Sigmoid colon (tissue), 7 donors: Measurements from ENCODE around the gene SMTNL2. TPM values are rescaled to one million over a fixed set of nuclear protein-coding genes. Genes with fewer than 3 reads are reported as not detected.

Source experiments
- DNase-seq: peaks from one replicate; pipeline ENCODE4 v3.0.0-alpha.2; 2019
- H3K27ac ChIP-seq, 4 donors: fragments of 200-600 bp; sonication (generic); one replicate each; pipeline ENCODE4 v1.5.1; 2016 to 2019; ENCODE audit warnings: mild to moderate bottlenecking in 1 of 4
- H3K27me3 ChIP-seq, 3 donors: fragments of 200-600 bp; sonication (generic); one replicate each; pipeline ENCODE4 v1.5.1; 2019; ENCODE audit warnings: mild to moderate bottlenecking in 1 of 3
- H3K36me3 ChIP-seq, 4 donors: fragments of 200-600 bp; sonication (generic); one replicate each; pipeline ENCODE4 v1.5.1; 2016 to 2019
- H3K4me1 ChIP-seq, 4 donors: fragments of 200-600 bp; sonication (generic); one replicate each; pipeline ENCODE4 v1.5.1; 2017 to 2019
- H3K4me3 ChIP-seq, 4 donors: fragments of 200-600 bp; sonication (generic); one replicate each; pipeline ENCODE4 v1.5.1; 2017 to 2019; ENCODE audit warnings: mild to moderate bottlenecking in 2 of 4, moderate library complexity in 1 of 4
- H3K9me3 ChIP-seq, 4 donors: fragments of 200-600 bp in 3 of 4; sonication (generic) in 3 of 4; one replicate each; pipeline versions ENCODE4 v1.5.1 to v1.6.1; 2013 to 2019
- EP300 ChIP-seq, 4 donors: sonication (generic); formaldehyde crosslinking; IDR thresholded peaks; one replicate each; pipeline ENCODE4 v1.6.1; 2017; ENCODE audit warnings: antibody characterized with exemption in 4 of 4
- POLR2A ChIP-seq, 2 donors: fragments of 450-650 bp; IDR thresholded peaks; one replicate each; pipeline ENCODE4 v1.6.1; 2016; ENCODE audit warnings: antibody characterized with exemption in 2 of 2, mild to moderate bottlenecking in 2 of 2, moderate library complexity in 2 of 2
- POLR2AphosphoS5 ChIP-seq, 4 donors: sonication (generic); formaldehyde crosslinking; IDR thresholded peaks; one replicate each; pipeline ENCODE4 v1.6.1; 2017; ENCODE audit warnings: antibody characterized with exemption in 4 of 4
- WGBS, 2 donors: extraction: QIAGEN DNeasy Blood & Tissue Kit; methylation state at CpG; one replicate each; pipeline ENCODE4 v1.1.7; 2013; 5-methylcytosine and 5-hydroxymethylcytosine counted together
- intact Hi-C: fragments of 100-400 bp; cut with DNase I; formaldehyde crosslinking; loops from one replicate; pipeline ENCODE4 v1.15.1; 2023
- polyA plus RNA-seq, 3 donors: library from polyadenylated mRNA; stranded (reverse); fragments of 200-250 nt; gene quantifications; one replicate each; pipeline ENCODE4 v1.2.3, GENCODE V29; 2013
- total RNA-seq, 4 donors: library from RNA; depleted of rRNA; stranded (reverse); fragments of >200 nt; gene quantifications; one replicate each; pipeline ENCODE4 v1.1.0, GENCODE V29; 2016
- TF ChIP-seq, protein P1 (sequence below), 4 experiments: fragments of 450-650 bp in 3 of 4; fragments of 200-600 bp in 1 of 4; IDR thresholded peaks; one replicate each; pipeline ENCODE4 v1.5.1; 2016 to 2019; ENCODE audit warnings: antibody characterized with exemption in 4 of 4, mild to moderate bottlenecking in 3 of 4, moderate library complexity in 2 of 4
- donor health status: healthy with polysubstance abuse.
- donor health status: Bipolar disorder and iron deficiency.
- donor health status: healthy.

The SMTNL2 gene
- total and polyA plus RNA-seq, 7 donors: 0.33 to 1.9 (median 0.99) TPM; not detected in 1

DNA sequence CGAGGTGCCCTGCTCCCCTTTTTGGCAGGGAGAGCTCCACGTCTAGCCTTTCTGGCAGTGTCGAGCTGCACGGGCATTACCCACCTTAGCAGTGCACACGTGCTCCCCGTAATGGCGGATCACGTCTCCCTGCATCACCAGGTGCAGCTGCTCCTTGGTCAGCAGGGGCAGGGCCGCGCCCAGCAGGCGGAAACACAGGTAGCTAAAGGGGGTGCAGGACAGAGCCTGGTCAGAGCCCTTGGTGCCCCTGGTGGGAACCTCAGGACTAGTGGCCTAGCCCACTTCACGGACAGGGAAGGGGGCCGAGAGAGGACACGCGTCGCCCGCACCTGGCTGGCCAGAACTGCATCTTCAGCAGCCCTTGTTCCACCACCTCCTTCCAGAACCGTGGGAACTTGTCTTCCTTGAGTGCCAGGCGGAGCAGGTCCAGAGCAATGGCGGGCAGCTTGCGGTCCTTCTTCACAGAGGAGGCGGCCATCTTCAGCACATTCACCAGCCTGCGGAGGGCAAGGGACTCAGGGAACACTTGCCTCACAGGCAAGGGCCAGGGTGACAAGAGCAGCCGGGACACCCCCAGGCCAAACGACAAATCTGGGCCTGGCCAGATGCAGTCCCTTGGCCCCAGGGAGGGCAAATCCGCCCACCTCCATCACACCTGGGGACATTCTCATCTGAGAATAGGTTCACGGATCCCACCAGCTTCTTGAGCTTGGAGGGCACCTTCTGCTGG lies 32.4 kb upstream of the SMTNL2 start:
- Histone ChIP-seq H3K4me1 (peaks cover 0 to 23% (median 20%) of the 10 kb centered on the region in 4 donors), H3K4me3 (no peak overlapping the region), H3K27me3 (no peaks in the 10 kb centered on the region), H3K27ac (no peak overlapping the region), H3K9me3 (no peaks in the 10 kb centered on the region), H3K36me3 (peaks cover 4 to 69% (median 43%) of the 10 kb centered on the region in 4 donors)
- intact Hi-C loops: no loop called here
- TF ChIP-seq POLR2AphosphoS5 (IDR thresholded peaks at IDR 0.05) (no peak), EP300 (IDR thresholded peaks at IDR 0.05) (no peak), POLR2A (IDR thresholded peaks at IDR 0.05) (no peak)
- TF ChIP-seq, protein P1, sequence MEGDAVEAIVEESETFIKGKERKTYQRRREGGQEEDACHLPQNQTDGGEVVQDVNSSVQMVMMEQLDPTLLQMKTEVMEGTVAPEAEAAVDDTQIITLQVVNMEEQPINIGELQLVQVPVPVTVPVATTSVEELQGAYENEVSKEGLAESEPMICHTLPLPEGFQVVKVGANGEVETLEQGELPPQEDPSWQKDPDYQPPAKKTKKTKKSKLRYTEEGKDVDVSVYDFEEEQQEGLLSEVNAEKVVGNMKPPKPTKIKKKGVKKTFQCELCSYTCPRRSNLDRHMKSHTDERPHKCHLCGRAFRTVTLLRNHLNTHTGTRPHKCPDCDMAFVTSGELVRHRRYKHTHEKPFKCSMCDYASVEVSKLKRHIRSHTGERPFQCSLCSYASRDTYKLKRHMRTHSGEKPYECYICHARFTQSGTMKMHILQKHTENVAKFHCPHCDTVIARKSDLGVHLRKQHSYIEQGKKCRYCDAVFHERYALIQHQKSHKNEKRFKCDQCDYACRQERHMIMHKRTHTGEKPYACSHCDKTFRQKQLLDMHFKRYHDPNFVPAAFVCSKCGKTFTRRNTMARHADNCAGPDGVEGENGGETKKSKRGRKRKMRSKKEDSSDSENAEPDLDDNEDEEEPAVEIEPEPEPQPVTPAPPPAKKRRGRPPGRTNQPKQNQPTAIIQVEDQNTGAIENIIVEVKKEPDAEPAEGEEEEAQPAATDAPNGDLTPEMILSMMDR (IDR thresholded peaks at IDR 0.05): no peak
- peak; percentile 55 for DNase-seq
- 93 to 96% methylated on average over 27 of the region's 27 CpGs for WGBS, 2 donors

DNA sequence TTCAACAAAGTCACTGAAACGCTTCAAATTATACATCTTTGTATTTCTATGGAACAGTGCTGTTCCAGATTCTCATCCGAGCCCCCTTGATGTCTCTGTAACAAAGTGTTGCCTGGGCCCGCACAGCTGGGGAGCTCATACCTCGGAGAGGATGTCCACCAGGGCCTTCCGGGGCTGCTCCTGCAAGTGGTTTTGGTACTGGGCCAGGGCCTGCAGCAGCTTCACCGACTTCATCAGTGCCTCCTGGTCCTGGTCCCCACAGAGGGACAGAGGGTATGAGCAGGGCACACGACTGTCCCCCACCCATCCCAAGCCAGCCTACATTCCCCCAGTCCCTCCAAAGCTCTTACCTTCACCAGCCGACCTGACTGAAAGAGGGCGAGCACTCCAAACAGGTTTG lies 30.7 kb upstream of the SMTNL2 start:
- no peak for TF ChIP-seq POLR2AphosphoS5 (IDR thresholded peaks at IDR 0.05)
- no peak for TF ChIP-seq POLR2A (IDR thresholded peaks at IDR 0.05)
- no peak for TF ChIP-seq EP300 (IDR thresholded peaks at IDR 0.05)
- TF ChIP-seq, protein P1 (IDR thresholded peaks at IDR 0.05): no peak
- Histone ChIP-seq H3K4me3 (no peak overlapping the region), H3K36me3 (peaks cover 4 to 52% (median 31%) of the 10 kb centered on the region in 4 donors), H3K4me1 (peaks cover 0 to 23% (median 20%) of the 10 kb centered on the region in 4 donors), H3K27me3 (no peaks in the 10 kb centered on the region), H3K27ac (no peak overlapping the region), H3K9me3 (no peaks in the 10 kb centered on the region)
- WGBS, 2 donors: 82 to 87% methylated on average over 9 of the region's 9 CpGs
- intact Hi-C loops: no loop called here
- peak; percentile 67 for DNase-seq

DNA sequence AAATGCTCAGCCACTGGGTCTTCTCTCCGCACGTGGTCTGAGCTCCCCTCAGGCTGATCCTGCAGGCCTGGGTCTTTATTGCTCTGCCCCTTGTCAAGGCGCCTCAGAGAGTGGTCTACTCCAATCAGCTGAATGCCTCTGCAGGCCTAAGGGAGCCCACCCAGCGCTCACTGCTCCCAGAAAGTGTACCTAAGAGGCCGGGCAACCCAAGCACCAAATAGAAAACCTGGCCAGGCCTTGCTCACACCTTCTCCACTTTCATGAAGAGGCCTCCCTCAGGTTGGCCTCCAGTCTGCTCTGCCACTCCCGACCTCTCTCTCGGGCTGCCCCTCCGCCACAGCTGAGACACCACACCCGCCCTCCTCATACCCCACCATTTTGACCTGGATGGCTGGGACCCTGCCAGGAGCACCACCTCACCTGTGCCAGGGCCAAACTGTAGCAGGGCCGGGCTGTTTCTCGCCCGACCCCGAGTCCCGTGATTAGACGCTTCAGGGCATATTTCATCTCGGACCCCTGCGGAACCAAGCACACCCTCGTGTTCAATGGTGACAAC lies 29.8 kb upstream of the SMTNL2 start:
- DNase-seq: peak; percentile 64
- H3K27me3 ChIP-seq: no peaks in the 10 kb centered on the region
- TF ChIP-seq, protein P1 (IDR thresholded peaks at IDR 0.05): no peak
- no peak for TF ChIP-seq EP300 (IDR thresholded peaks at IDR 0.05)
- TF ChIP-seq POLR2AphosphoS5 (IDR thresholded peaks at IDR 0.05): no peak
- TF ChIP-seq POLR2A (IDR thresholded peaks at IDR 0.05): no peak
- intact Hi-C loops: no loop called here
- 9 to 15% methylated on average over 18 of the region's 18 CpGs for WGBS, 2 donors
- no peaks in the 10 kb centered on the region for H3K9me3 ChIP-seq
- peak overlapping the region; percentile 83 to 88 (median 85) for H3K4me3 ChIP-seq
- H3K27ac ChIP-seq: peak overlapping the region; percentile 77 to 86 (median 83)
- H3K4me1 ChIP-seq: peaks cover 0 to 23% (median 20%) of the 10 kb centered on the region in 4 donors
- peaks cover 4 to 43% (median 24%) of the 10 kb centered on the region in 4 donors for H3K36me3 ChIP-seq

DNA sequence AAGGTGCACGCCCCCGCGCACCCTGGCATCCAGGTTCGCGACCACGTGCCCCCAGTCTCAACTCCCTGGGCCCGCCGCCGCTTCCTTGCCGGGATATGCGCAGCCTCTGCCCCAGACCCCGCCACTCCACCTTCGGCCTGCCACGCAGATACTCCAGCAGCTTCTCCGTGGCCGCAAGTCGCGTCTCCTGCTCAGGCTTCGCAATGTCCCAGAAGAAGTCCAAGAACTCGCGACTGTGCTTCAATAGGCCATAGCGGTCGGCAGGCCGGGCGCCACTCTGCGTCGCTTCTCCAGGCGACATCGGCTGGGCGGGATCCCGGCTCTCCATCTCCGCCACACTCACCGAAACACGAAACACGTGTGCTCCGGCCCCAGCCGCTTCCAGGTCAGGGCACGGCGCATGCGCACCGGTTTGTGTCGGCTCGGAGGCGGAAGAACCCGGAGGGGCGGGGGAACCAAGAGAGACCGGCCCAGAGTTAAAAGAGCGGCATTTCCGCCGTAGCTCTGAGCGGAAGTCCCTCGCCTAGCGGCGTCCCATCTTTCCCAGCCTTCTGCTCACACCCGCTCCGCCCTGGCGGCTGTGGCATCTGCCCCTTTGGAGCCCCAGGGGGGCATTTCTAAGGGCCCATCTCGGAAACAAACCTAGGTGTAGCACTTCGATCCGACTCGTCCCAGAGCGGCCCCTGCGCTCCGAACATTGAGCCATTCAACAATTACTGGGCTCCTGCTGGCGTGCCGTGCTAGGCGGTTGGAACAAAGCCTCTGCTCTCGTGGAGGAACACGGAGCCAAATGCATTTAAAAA lies 29.1 kb upstream of the SMTNL2 start, which contains the start of gene MYBBP1A:
Gene MYBBP1A (minus strand): TSS at position 388 of the 803 bp plus-strand sequence. CDS start 60 bp downstream, at position 328.
- H3K36me3 ChIP-seq: peaks cover 4 to 36% (median 18%) of the 10 kb centered on the region in 4 donors
- no peaks in the 10 kb centered on the region for H3K9me3 ChIP-seq
- peaks cover 0 to 23% (median 20%) of the 10 kb centered on the region in 4 donors for H3K4me1 ChIP-seq
- TF ChIP-seq POLR2AphosphoS5 (IDR thresholded peaks at IDR 0.05) (peak; percentile 53 to 86 (median 82)), EP300 (IDR thresholded peaks at IDR 0.05) (no peak), POLR2A (IDR thresholded peaks at IDR 0.05) (peak in 1 of 2 donors; percentile 56)
- TF ChIP-seq, protein P1 (IDR thresholded peaks at IDR 0.05): peak in 1 of 4 experiments; percentile 6
- H3K27me3 ChIP-seq: no peaks in the 10 kb centered on the region
- DNase-seq: peak; percentile 98
- H3K27ac ChIP-seq: peak within 1 kb of the TSS; percentile 77 to 86 (median 83)
- H3K4me3 ChIP-seq: peak within 1 kb of the TSS; percentile 83 to 88 (median 85)
- 0% methylated on average over 69 of the region's 69 CpGs for WGBS, 2 donors
- intact Hi-C loops: no loop called here
